Brain microvascular endothelial cell (primary cell): ENCODE measurements around the gene FCGR2B.
"Not testable (repeated sequence)": the region's sequence is repeated elsewhere in the genome, so short reads cannot be mapped to it uniquely, and the experiment has no call there.

ENCODE experiments used
- DNase-seq: peaks from one replicate; pipeline ENCODE4 v3.0.0-alpha.2; 2020
- H3K27ac ChIP-seq: fragments of 250-450 bp; sonication (Bioruptor Pico); 2 replicates; pipeline ENCODE4 v1.5.1; 2020; ENCODE audit warnings: mild to moderate bottlenecking, moderate library complexity
- H3K27me3 ChIP-seq: fragments of 250-450 bp; sonication (Bioruptor Pico); replicated peaks from 2 replicates; pipeline ENCODE4 v1.5.1; 2020; ENCODE audit warnings: mild to moderate bottlenecking
- H3K36me3 ChIP-seq: fragments of 250-450 bp; sonication (Bioruptor Pico); replicated peaks from 2 replicates; pipeline ENCODE4 v1.5.1; 2020; ENCODE audit warnings: mild to moderate bottlenecking
- H3K4me3 ChIP-seq: 2 replicates; pipeline ENCODE4 v1.5.1; 2011; ENCODE audit warnings: low read depth, mild to moderate bottlenecking, control low read depth, low read length, moderate library complexity
- in situ Hi-C: cut with HindIII; loops from 2 replicates; pipeline ENCODE4 v1.10.0; 2017; ENCODE audit warnings: low sequenced_read_pairs, low pct_ligation_motif_present
- TF ChIP-seq, protein P1 (sequence below): IDR thresholded peaks from 2 replicates; pipeline ENCODE4 v1.5.1; 2011; ENCODE audit warnings: low read depth, mild to moderate bottlenecking, moderate library complexity, low read length, control low read depth, inconsistent platforms; ENCODE audit errors: missing control alignments

The FCGR2B gene

GRCh38 chr1:161647507-161648360 is 15.2 kb upstream of the FCGR2B start:
- peak; percentile 15 for DNase-seq
- in situ Hi-C loops, H3K27ac ChIP-seq, H3K4me3 ChIP-seq, H3K36me3 ChIP-seq, H3K27me3 ChIP-seq: not testable (repeated sequence)
- TF ChIP-seq, protein P1, sequence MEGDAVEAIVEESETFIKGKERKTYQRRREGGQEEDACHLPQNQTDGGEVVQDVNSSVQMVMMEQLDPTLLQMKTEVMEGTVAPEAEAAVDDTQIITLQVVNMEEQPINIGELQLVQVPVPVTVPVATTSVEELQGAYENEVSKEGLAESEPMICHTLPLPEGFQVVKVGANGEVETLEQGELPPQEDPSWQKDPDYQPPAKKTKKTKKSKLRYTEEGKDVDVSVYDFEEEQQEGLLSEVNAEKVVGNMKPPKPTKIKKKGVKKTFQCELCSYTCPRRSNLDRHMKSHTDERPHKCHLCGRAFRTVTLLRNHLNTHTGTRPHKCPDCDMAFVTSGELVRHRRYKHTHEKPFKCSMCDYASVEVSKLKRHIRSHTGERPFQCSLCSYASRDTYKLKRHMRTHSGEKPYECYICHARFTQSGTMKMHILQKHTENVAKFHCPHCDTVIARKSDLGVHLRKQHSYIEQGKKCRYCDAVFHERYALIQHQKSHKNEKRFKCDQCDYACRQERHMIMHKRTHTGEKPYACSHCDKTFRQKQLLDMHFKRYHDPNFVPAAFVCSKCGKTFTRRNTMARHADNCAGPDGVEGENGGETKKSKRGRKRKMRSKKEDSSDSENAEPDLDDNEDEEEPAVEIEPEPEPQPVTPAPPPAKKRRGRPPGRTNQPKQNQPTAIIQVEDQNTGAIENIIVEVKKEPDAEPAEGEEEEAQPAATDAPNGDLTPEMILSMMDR: peak; percentile 47

DNA sequence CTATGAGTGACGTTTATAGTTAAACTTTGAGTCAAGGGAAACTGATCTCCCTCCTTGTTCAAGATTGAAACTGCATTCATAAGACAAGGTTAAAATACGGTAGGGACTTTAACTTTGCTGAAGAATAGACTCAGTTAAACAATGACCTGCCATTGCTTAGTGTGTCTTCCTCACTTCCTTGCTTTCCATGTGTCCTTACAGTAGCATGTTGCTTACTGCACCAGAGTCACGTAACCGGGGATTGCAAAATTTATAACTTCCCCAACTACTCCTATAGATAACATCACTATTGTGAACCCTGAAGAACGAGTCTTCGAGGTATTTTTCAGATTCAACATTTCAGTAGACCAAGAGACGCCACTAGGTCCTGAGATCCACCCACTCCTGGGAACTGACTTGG is 9.4 kb upstream of the FCGR2B start:
- H3K36me3 ChIP-seq, DNase-seq, in situ Hi-C loops, H3K27me3 ChIP-seq, H3K27ac ChIP-seq, H3K4me3 ChIP-seq: not testable (repeated sequence)

DNA sequence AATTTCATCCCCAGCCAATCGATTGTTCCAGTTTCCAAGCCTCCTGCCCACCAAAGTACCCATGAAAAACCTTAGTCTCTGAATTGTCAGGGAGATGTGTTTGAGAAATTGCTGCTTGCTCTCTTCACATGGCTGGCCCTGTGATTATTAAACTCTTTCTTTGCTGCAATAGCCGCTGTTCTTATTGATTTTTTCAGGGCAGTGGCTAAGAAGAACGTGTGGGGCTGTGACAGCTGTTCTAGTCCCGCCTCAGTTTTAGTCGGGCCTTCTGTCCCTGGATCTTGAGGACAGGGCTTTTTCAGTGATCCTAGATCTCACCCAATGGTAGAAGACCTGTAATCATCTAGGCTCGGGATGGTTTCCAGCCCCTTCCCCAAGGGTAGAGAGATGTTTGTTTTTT is 9.0 kb upstream of the FCGR2B start:
- H3K36me3 ChIP-seq, H3K27me3 ChIP-seq, H3K27ac ChIP-seq, H3K4me3 ChIP-seq, in situ Hi-C loops, DNase-seq: not testable (repeated sequence)

DNA sequence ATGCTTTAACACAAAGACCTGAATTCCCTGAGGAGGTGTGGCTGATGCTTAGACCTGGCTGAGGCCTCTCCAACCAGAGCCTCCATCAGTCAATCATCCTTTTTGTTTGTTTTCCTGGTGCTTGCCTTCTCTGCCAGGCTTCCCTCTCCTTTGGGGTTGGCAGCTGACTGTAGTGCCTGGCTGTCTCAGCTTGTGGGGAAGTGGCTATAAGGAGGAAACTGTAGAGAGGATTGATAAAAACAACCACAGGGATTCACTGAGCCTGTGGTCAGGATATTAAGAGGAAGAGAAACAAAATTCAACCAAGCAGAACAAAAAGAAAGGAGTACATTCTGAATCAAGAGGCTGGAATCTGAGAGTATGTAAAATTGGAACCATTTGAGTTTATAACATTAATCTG is 4.4 kb upstream of the FCGR2B start:
- H3K4me3 ChIP-seq, in situ Hi-C loops, DNase-seq, H3K27ac ChIP-seq, H3K36me3 ChIP-seq, H3K27me3 ChIP-seq: not testable (repeated sequence)

DNA sequence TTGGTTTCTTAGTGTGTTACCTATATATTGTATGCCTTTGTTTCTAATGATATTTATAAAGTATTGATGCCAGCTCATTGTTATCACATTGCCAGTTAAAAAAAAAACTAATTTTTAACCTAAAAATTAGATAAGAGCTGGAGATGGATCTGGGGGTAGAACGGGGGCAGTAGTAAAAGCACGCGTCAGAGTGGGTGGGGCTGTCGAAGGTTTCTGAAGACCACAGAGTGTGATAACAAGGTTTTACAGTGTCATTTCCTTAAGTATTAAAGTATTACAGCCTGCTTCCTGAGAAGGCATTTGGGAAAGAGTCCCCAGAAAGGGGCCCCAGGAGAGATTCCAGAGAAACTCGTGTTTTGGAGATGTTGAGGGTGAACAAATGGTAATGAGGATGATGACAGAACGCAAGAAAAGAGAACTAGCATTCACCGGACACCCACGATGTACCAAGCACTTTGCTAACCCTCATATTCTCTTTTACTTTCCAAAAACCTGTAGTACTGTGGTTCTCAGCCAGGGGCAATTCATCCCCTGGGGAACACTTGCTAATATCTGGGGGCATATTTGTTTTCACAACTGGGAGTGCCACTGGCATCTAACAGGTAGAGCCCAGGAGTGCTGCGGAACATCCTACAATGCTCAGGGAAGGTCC is 1.2 kb upstream of the FCGR2B start:
- H3K4me3 ChIP-seq, in situ Hi-C loops, DNase-seq, H3K27me3 ChIP-seq, H3K36me3 ChIP-seq, H3K27ac ChIP-seq: not testable (repeated sequence)

DNA sequence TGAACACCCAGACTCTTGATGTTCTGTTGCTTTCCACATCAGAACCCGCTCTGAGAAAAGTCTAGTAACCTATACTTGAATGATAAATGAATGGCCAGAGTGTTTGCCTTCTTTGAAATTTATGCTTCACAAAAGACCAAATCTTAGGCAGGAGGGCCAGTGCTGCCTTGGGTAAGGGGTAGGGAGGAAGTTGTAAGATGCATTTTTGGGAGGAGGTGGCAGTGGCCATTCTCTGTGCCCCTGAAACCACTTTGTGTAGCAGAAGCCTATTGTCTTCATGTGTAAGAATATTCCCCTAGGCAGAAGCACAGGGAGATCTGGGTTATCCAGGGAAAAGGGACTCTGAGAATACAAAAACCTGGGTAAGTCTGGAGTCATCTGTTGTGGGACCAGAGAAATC is 626 bp downstream of the FCGR2B start:
- H3K27me3 ChIP-seq, H3K27ac ChIP-seq, in situ Hi-C loops, DNase-seq, H3K4me3 ChIP-seq, H3K36me3 ChIP-seq: not testable (repeated sequence)

- H3K4me3 ChIP-seq, H3K27ac ChIP-seq, in situ Hi-C loops, DNase-seq, H3K36me3 ChIP-seq, H3K27me3 ChIP-seq: not testable (repeated sequence)
Observed at GRCh38 chr1:161664689-161665088, 1.7 kb downstream of the FCGR2B start.

GRCh38 chr1:161671045-161672020 is 8.4 kb downstream of the FCGR2B start:
- H3K4me3 ChIP-seq, H3K27me3 ChIP-seq, H3K27ac ChIP-seq, H3K36me3 ChIP-seq, in situ Hi-C loops, DNase-seq: not testable (repeated sequence)

DNA sequence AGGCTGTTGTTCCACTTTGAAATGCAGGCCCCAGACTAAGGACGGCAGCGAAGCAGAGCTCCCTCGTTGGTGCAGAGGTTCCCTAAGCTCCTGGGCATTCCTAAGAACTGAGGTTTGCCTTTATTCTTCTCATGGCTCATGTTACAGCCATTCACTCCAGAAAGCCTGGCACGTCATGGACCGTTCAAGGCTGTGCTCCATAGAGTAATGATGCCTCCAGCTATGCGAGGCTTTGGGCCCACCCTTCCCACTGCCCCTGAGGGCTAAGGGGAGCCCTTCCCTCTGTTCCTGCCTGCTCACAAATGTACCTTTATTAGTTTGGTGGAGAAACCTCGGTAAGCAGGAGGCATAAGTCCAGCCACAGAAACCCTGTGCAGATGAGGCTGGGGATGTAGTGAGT is 10.5 kb downstream of the FCGR2B start:
- H3K36me3 ChIP-seq, H3K27ac ChIP-seq, H3K27me3 ChIP-seq, in situ Hi-C loops, H3K4me3 ChIP-seq, DNase-seq: not testable (repeated sequence)

GRCh38 chr1:161674447-161674846 is 11.5 kb downstream of the FCGR2B start:
- DNase-seq, H3K36me3 ChIP-seq, H3K27ac ChIP-seq, H3K27me3 ChIP-seq, in situ Hi-C loops, H3K4me3 ChIP-seq: not testable (repeated sequence)

DNA sequence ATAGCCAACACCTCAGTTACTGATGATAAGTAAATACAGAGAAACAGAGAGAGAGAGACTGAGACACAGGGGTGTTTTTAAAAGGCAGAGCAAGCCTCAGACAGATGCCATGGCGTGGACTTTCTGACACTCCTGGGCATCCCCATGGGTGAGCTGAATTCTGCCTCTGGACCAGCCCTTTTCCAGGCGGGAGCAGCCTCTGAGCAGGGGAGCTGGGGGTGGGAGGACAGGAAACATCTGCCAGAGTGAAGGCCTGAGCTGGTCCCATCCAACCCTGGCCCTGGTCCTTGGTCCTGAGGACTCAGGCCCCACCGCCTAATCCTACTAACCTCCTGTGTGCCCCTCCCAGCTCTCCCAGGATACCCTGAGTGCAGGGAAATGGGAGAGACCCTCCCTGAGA is 12.0 kb downstream of the FCGR2B start:
- in situ Hi-C loops, DNase-seq, H3K36me3 ChIP-seq, H3K27ac ChIP-seq, H3K4me3 ChIP-seq, H3K27me3 ChIP-seq: not testable (repeated sequence)
